GM18861 (cell line): ENCODE data around the gene CDYL2.
"Not testable (repeated sequence)": the region's sequence is repeated elsewhere in the genome, so short reads cannot be mapped to it uniquely, and the experiment has no call there.

Experiments used
- ATAC-seq: cut with Tn5 transposase; IDR thresholded peaks from one replicate; pipeline ENCODE4 v1.9.1; 2021; ENCODE audit not compliant: unreplicated experiment

The CDYL2 gene

GRCh38 chr16:80804526-80805383, at the start of gene CDYL2:
Gene CDYL2 (minus strand): TSS chr16:80804598. CDS start chr16:80804173, 425 bp downstream.
- ATAC-seq = no peak

- ATAC-seq = no peak
Observed at GRCh38 chr16:80852261-80852872, 48.0 kb upstream of the CDYL2 start.

- no peak for ATAC-seq
Observed at GRCh38 chr16:80851831-80852230, 47.4 kb upstream of the CDYL2 start.

GRCh38 chr16:80850757-80851156, 46.4 kb upstream of the CDYL2 start:
- ATAC-seq = no peak

GRCh38 chr16:80848862-80849261, 44.5 kb upstream of the CDYL2 start:
- ATAC-seq = no peak

- no peak for ATAC-seq
Observed at GRCh38 chr16:80846680-80847079, 42.3 kb upstream of the CDYL2 start.

- no peak for ATAC-seq
Observed at GRCh38 chr16:80846275-80846674, 41.9 kb upstream of the CDYL2 start.

- no peak for ATAC-seq
Observed at GRCh38 chr16:80844395-80844794, 40.0 kb upstream of the CDYL2 start.

- ATAC-seq = no peak
Observed at GRCh38 chr16:80841231-80841630, 36.8 kb upstream of the CDYL2 start.

- no peak for ATAC-seq
Observed at GRCh38 chr16:80837533-80838147, 33.2 kb upstream of the CDYL2 start.

- ATAC-seq = no peak
Observed at GRCh38 chr16:80836846-80837245, 32.4 kb upstream of the CDYL2 start.

GRCh38 chr16:80836202-80836601, 31.8 kb upstream of the CDYL2 start:
- no peak for ATAC-seq

GRCh38 chr16:80831039-80831438, 26.6 kb upstream of the CDYL2 start:
- no peak for ATAC-seq

GRCh38 chr16:80828495-80828894, 24.1 kb upstream of the CDYL2 start:
- ATAC-seq = no peak

- ATAC-seq = no peak
Observed at GRCh38 chr16:80827007-80827406, 22.6 kb upstream of the CDYL2 start.

- no peak for ATAC-seq
Observed at GRCh38 chr16:80825365-80825758, 21.0 kb upstream of the CDYL2 start.

GRCh38 chr16:80824623-80825364, 20.4 kb upstream of the CDYL2 start:
- no peak for ATAC-seq

- ATAC-seq = no peak
Observed at GRCh38 chr16:80819988-80820387, 15.6 kb upstream of the CDYL2 start.

GRCh38 chr16:80816356-80816755, 12.0 kb upstream of the CDYL2 start:
- no peak for ATAC-seq

GRCh38 chr16:80815278-80815677, 10.9 kb upstream of the CDYL2 start:
- not testable (repeated sequence) for ATAC-seq

- ATAC-seq = no peak
Observed at GRCh38 chr16:80812593-80812992, 8.2 kb upstream of the CDYL2 start.
